CD4-positive, alpha-beta T cell treated with Interleukin-2 at 100 ng/mL for 4 hours (primary cell): ENCODE data around the gene PARD6B.
"Not testable (repeated sequence)": the region's sequence is repeated elsewhere in the genome, so short reads cannot be mapped to it uniquely, and the experiment has no call there.

Source experiments
- DNase-seq: peaks from one replicate; pipeline ENCODE4 v3.0.0-alpha.2; 2020; ENCODE audit warnings: low spot score

PARD6B gene

GRCh38 chr20:50799890-50800550, 68.6 kb downstream of the PARD6B start:
- no peak for DNase-seq

- DNase-seq = not testable (repeated sequence)
Measured at GRCh38 chr20:50800986-50801746, 69.8 kb downstream of the PARD6B start.

GRCh38 chr20:50801747-50802125, 70.4 kb downstream of the PARD6B start:
- DNase-seq = no peak

GRCh38 chr20:50802289-50802688, 70.9 kb downstream of the PARD6B start:
- no peak for DNase-seq

GRCh38 chr20:50804437-50805348, 73.3 kb downstream of the PARD6B start:
- DNase-seq = peak; percentile 43

GRCh38 chr20:50805349-50805684, 73.9 kb downstream of the PARD6B start:
- no peak for DNase-seq

- no peak for DNase-seq
Measured at GRCh38 chr20:50806126-50806768, 74.9 kb downstream of the PARD6B start.
